H1 (cell line): ENCODE data around the gene ZIC5. TPM values are rescaled to one million over a fixed set of nuclear protein-coding genes. Genes with fewer than 3 reads are reported as not detected.

ENCODE experiments used
- CTCF ChIA-PET: fragments of 300-600 bp; sonication (Branson Sonifier 250); formaldehyde crosslinking; loops from one replicate; lab custom pipeline; 2021; ENCODE audit not compliant: partially characterized antibody; lab: Charles Lee
- POLR2A ChIA-PET: fragments of 300-600 bp; sonication (Branson Sonifier 250); formaldehyde crosslinking; loops from one replicate; lab custom pipeline; 2021; ENCODE audit warnings: inconsistent platforms; ENCODE audit not compliant: partially characterized antibody; lab: Charles Lee
- DNase-seq, 2 experiments: peaks; one replicate each; pipeline versions ENCODE4 v3.0.0 to v3.0.0-alpha.2; 2010 to 2022; ENCODE audit warnings: low spot score in 2 of 2, low read depth in 1 of 2, mixed read lengths in 1 of 2
- FAIRE-seq: peaks from 2 replicates; lab custom pipeline; 2011; peaks lifted over from hg19 to GRCh38; lab: Jason Lieb, UNC
- H2AFZ ChIP-seq: 2 replicates; pipeline ENCODE4 v1.8.1; 2012; ENCODE audit warnings: low read length, inconsistent platforms
- H2AK5ac ChIP-seq: 2 replicates; pipeline ENCODE4 v1.6.1; 2013; ENCODE audit warnings: low read depth, low read length
- H2BK120ac ChIP-seq: replicated peaks from 2 replicates; pipeline ENCODE3; 2013; ENCODE audit warnings: low read depth, low read length, inconsistent platforms
- H2BK12ac ChIP-seq: 2 replicates; pipeline ENCODE4 v1.6.1; 2013; ENCODE audit warnings: low read depth, low read length
- H2BK15ac ChIP-seq: 2 replicates; pipeline ENCODE4 v1.6.1; 2013; ENCODE audit warnings: low read length
- H2BK20ac ChIP-seq: 2 replicates; pipeline ENCODE4 v1.6.1; 2013; ENCODE audit warnings: low read length
- H2BK5ac ChIP-seq: 2 replicates; pipeline ENCODE4 v1.6.1; 2013; ENCODE audit warnings: low read depth, low read length
- H3K14ac ChIP-seq: 2 replicates; pipeline ENCODE4 v1.6.1; 2013; ENCODE audit warnings: inconsistent platforms; ENCODE audit not compliant: insufficient read length
- H3K18ac ChIP-seq: 2 replicates; pipeline ENCODE4 v1.6.1; 2013; ENCODE audit warnings: low read length; ENCODE audit errors: extremely low read depth
- H3K23ac ChIP-seq: 2 replicates; pipeline ENCODE4 v1.6.1; 2013; ENCODE audit warnings: inconsistent platforms; ENCODE audit not compliant: insufficient read length
- H3K23me2 ChIP-seq: 2 replicates; pipeline ENCODE4 v1.6.1; 2013; ENCODE audit warnings: low read depth, low read length
- H3K27ac ChIP-seq: 2 replicates; pipeline ENCODE4 v1.6.1; 2011; ENCODE audit warnings: low read depth, low read length, inconsistent platforms
- H3K27me3 ChIP-seq, 4 experiments: replicated peaks in 1 of 4; 1 replicate in 1 of 4; 2 replicates in 3 of 4; pipeline versions ENCODE4 v1.6.1 to v1.8.1; 2011 to 2013; ENCODE audit warnings: low read length in 3 of 4, mild to moderate bottlenecking in 3 of 4, inconsistent platforms in 2 of 4, mixed read lengths in 2 of 4, moderate library complexity in 1 of 4; ENCODE audit not compliant: control insufficient read depth in 3 of 4, insufficient read depth in 3 of 4; ENCODE audit errors: extremely low read depth in 1 of 4
- H3K36me3 ChIP-seq, 4 experiments: 2 replicates each; pipeline versions ENCODE4 v1.6.1 to v1.8.1; 2011 to 2013; ENCODE audit warnings: mild to moderate bottlenecking in 4 of 4, low read length in 3 of 4, moderate library complexity in 2 of 4, control low read depth in 1 of 4, inconsistent platforms in 1 of 4; ENCODE audit not compliant: insufficient read depth in 4 of 4, control insufficient read depth in 2 of 4
- H3K4ac ChIP-seq: replicated peaks from 2 replicates; pipeline ENCODE3; 2013; ENCODE audit warnings: low read length, low read depth, mixed read lengths, inconsistent platforms; ENCODE audit not compliant: insufficient read length
- H3K4me1 ChIP-seq, 4 experiments: replicated peaks in 1 of 4; 1 replicate in 1 of 4; 2 replicates in 3 of 4; pipeline versions ENCODE4 v1.6.1 to v1.8.1; 2011 to 2013; ENCODE audit warnings: low read length in 3 of 4, inconsistent platforms in 2 of 4, mixed read lengths in 1 of 4; ENCODE audit not compliant: insufficient read depth in 4 of 4, control insufficient read depth in 3 of 4
- H3K4me2 ChIP-seq, 2 experiments: 2 replicates each; pipeline versions ENCODE4 v1.6.1 to v1.8.1; 2011 to 2013; ENCODE audit warnings: low read depth in 2 of 2, low read length in 2 of 2, control low read depth in 1 of 2, inconsistent platforms in 1 of 2, mild to moderate bottlenecking in 1 of 2; ENCODE audit not compliant: insufficient read depth in 1 of 2
- H3K4me3 ChIP-seq, 4 experiments: fragments of 200-600, 300-600 bp in 1 of 4; sonication (generic), shearing (Covaris generic), sonication (Bioruptor Twin) in 1 of 4; 2 replicates each; pipeline versions ENCODE4 v1.5.1 to v1.8.1; 2011 to 2016; ENCODE audit warnings: low read length in 4 of 4, low read depth in 3 of 4, control low read depth in 2 of 4, inconsistent platforms in 2 of 4, mild to moderate bottlenecking in 2 of 4, mixed read lengths in 1 of 4, moderate library complexity in 1 of 4; ENCODE audit not compliant: insufficient read depth in 2 of 4; ENCODE audit errors: extremely low read depth in 1 of 4
- H3K56ac ChIP-seq: replicated peaks from 2 replicates; pipeline ENCODE3; 2013; ENCODE audit warnings: low read depth, mild to moderate bottlenecking, mixed read lengths, low read length, inconsistent platforms; ENCODE audit not compliant: insufficient read length
- H3K79me1 ChIP-seq: 2 replicates; pipeline ENCODE4 v1.6.1; 2013; ENCODE audit warnings: low read depth, low read length, control low read depth
- H3K79me2 ChIP-seq, 2 experiments: 2 replicates each; pipeline versions ENCODE4 v1.6.1 to v1.8.1; 2012 to 2013; ENCODE audit warnings: low read length in 2 of 2, mild to moderate bottlenecking in 2 of 2, inconsistent platforms in 1 of 2; ENCODE audit not compliant: insufficient read depth in 2 of 2, control insufficient read depth in 1 of 2
- H3K9ac ChIP-seq, 4 experiments: replicated peaks in 1 of 4; 1 replicate in 1 of 4; 2 replicates in 3 of 4; pipeline versions ENCODE4 v1.6.1 to v1.8.1; 2011 to 2013; ENCODE audit warnings: low read depth in 3 of 4, low read length in 3 of 4, control low read depth in 2 of 4, mild to moderate bottlenecking in 2 of 4, moderate library complexity in 2 of 4, inconsistent platforms in 1 of 4; ENCODE audit errors: extremely low read depth in 1 of 4
- H3K9me3 ChIP-seq, 2 experiments: 2 replicates each; pipeline versions ENCODE4 v1.6.1 to v1.8.1; 2012 to 2013; ENCODE audit warnings: mild to moderate bottlenecking in 2 of 2, moderate library complexity in 2 of 2, control low read depth in 1 of 2, inconsistent platforms in 1 of 2, low read depth in 1 of 2, low read length in 1 of 2, mixed read lengths in 1 of 2; ENCODE audit not compliant: insufficient read depth in 2 of 2
- H4K20me1 ChIP-seq, 2 experiments: replicated peaks in 1 of 2; 2 replicates each; pipeline versions ENCODE3 to v1.8.1; 2011 to 2013; ENCODE audit warnings: inconsistent platforms in 2 of 2, low read length in 2 of 2, mild to moderate bottlenecking in 1 of 2; ENCODE audit not compliant: insufficient read depth in 2 of 2, control insufficient read depth in 1 of 2
- H4K5ac ChIP-seq: 2 replicates; pipeline ENCODE4 v1.6.1; 2013; ENCODE audit warnings: low read length, low read depth, mixed read lengths, inconsistent platforms; ENCODE audit not compliant: insufficient read length
- H4K8ac ChIP-seq: 2 replicates; pipeline ENCODE4 v1.8.0; 2013; ENCODE audit warnings: mild to moderate bottlenecking, moderate library complexity, low read length, inconsistent platforms; ENCODE audit not compliant: insufficient read depth; ENCODE audit errors: extremely low read depth
- H4K91ac ChIP-seq: replicated peaks from 2 replicates; pipeline ENCODE3; 2013; ENCODE audit warnings: low read length, mixed read lengths, inconsistent platforms; ENCODE audit not compliant: insufficient read length
- CEBPB ChIP-seq: IDR thresholded peaks from 2 replicates; pipeline ENCODE4 v1.6.1; 2012; ENCODE audit warnings: low read depth, low read length
- EZH2 ChIP-seq: fragments of 200-600 bp; sonication (generic); IDR thresholded peaks from 2 replicates; pipeline ENCODE4 v1.7.1; 2012; ENCODE audit warnings: low read depth, mild to moderate bottlenecking, moderate library complexity, low read length, inconsistent platforms; ENCODE audit not compliant: severe bottlenecking
- NANOG ChIP-seq: IDR thresholded peaks from 2 replicates; pipeline ENCODE4 v1.6.1; 2011; ENCODE audit warnings: low read length, low read depth, mild to moderate bottlenecking, inconsistent platforms; ENCODE audit not compliant: insufficient read depth, poor library complexity, severe bottlenecking
- PHF8 ChIP-seq: fragments of 200-600 bp; sonication (generic); conservative IDR thresholded peaks from 2 replicates; pipeline ENCODE4 v1.7.1; 2012; ENCODE audit warnings: low read depth, mild to moderate bottlenecking, inconsistent platforms, low read length, moderate library complexity
- POU5F1 ChIP-seq: IDR thresholded peaks from 2 replicates; pipeline ENCODE4 v1.6.1; 2011; ENCODE audit warnings: low read depth, mild to moderate bottlenecking, low read length, moderate library complexity
- RBBP5 ChIP-seq: IDR thresholded peaks from 2 replicates; pipeline ENCODE4 v1.7.1; 2012; ENCODE audit warnings: low read depth, mild to moderate bottlenecking, inconsistent platforms, low read length, moderate library complexity, borderline replicate concordance
- RFX5 ChIP-seq: IDR thresholded peaks from 2 replicates; pipeline ENCODE4 v1.6.1; 2011; ENCODE audit warnings: low read depth, low read length, improper control_type of control experiment, borderline replicate concordance
- SIN3A ChIP-seq, 2 experiments: IDR thresholded peaks in 1 of 2; conservative IDR thresholded peaks in 1 of 2; 2 replicates each; pipeline ENCODE4 v1.6.1; 2011 to 2012; ENCODE audit warnings: low read length in 2 of 2, improper control_type of control experiment in 1 of 2, low read depth in 1 of 2, mild to moderate bottlenecking in 1 of 2
- SIRT6 ChIP-seq: IDR thresholded peaks from one replicate; pipeline ENCODE4 v1.7.1; 2012; ENCODE audit warnings: low read length, inconsistent platforms
- SIX5 ChIP-seq: IDR thresholded peaks from 2 replicates; pipeline ENCODE4 v1.6.1; 2011; ENCODE audit warnings: mild to moderate bottlenecking, low read depth, low read length
- WGBS, 2 experiments: shearing (Covaris generic) in 1 of 2; methylation state at CpG; one replicate each; pipeline versions ENCODE4 v1.1.6 to v1.1.7; 2013 to 2015; ENCODE audit warnings: low lambda C conversion rate in 2 of 2, mixed read lengths in 2 of 2, inconsistent platforms in 1 of 2, low coverage in 1 of 2, missing lambda C conversion rate in 1 of 2; ENCODE audit not compliant: insufficient replicate concordance in 2 of 2, insufficient coverage in 1 of 2, insufficient read length in 1 of 2; ENCODE audit errors: extremely low coverage in 1 of 2, missing lambda C conversion rate in 1 of 2; 5-methylcytosine and 5-hydroxymethylcytosine counted together
- polyA plus RNA-seq, 7 experiments: library from polyadenylated mRNA; depleted of rRNA in 3 of 7; stranded (reverse) in 5 of 7; unstranded in 2 of 7; fragments of >200 nt in 5 of 7; fragments of 200-250 nt in 2 of 7; gene quantifications; 1 replicate in 5 of 7; 2 replicates in 1 of 7; 4 replicates in 1 of 7; pipeline versions ENCODE4 v1.2.1 to v1.2.3, GENCODE V29; 2011 to 2013; ENCODE audit warnings: missing spikeins in 2 of 7, mixed read lengths in 2 of 7
- total RNA-seq: library from RNA; stranded (reverse); fragmentation: NEBNext Ultra II Directional; extraction: Animal tissue kit (Norgen Biotek cat#: 25700); gene quantifications from 2 replicates; pipeline ENCODE4 v1.2.1, GENCODE V29; 2021

Gene ZIC5
- total and polyA plus RNA-seq, 2 of the 8 experiments (the other 6 are each of a cell fraction or from before 2014, with no cell fraction given) = 14.2 to 52.7 TPM

GRCh38 chr13:99941086-99941485, 30.5 kb downstream of the ZIC5 start:
- 98% methylated on average over 7 of the region's 7 CpGs; no CpG with 5 or more reads in 1 of the 2 experiments for WGBS, 2 experiments
- POLR2A ChIA-PET = interaction anchor here (1.2 to 1.9 kb wide), 3 partner anchors 10 to 29 kb away, joined by 3 to 4 read pairs (median 3); no protein-coding TSS in a partner anchor
- H3K9ac ChIP-seq = no peak overlapping the region
- H2BK5ac ChIP-seq = no peak overlapping the region
- no peaks in the 10 kb centered on the region for H3K23me2 ChIP-seq
- H4K5ac ChIP-seq = no peak overlapping the region
- no peak overlapping the region for H4K8ac ChIP-seq
- H3K36me3 ChIP-seq = no peaks in the 10 kb centered on the region
- H2AFZ ChIP-seq = no peak overlapping the region
- H3K79me2 ChIP-seq = no peaks in the 10 kb centered on the region
- no peaks in the 10 kb centered on the region for H3K79me1 ChIP-seq
- no peak overlapping the region for H2AK5ac ChIP-seq
- no peaks in the 10 kb centered on the region for H3K9me3 ChIP-seq
- no peak for TF ChIP-seq RBBP5
- TF ChIP-seq CEBPB = no peak
- no peak for TF ChIP-seq SIX5
- no peak for TF ChIP-seq SIN3A (conservative IDR thresholded peaks at IDR 0.05 in 1 of 2, IDR thresholded peaks at IDR 0.05 in 1 of 2; ENCODE audit: low read depth in 1 of 2, low read length in 2 of 2)
- TF ChIP-seq PHF8 = no peak
- no peak for TF ChIP-seq POU5F1
- TF ChIP-seq NANOG = no peak
- no peak for TF ChIP-seq EZH2
- TF ChIP-seq RFX5 = no peak
- no peak for TF ChIP-seq SIRT6
- TF ChIP-seq, all 59 proteins: peak for 0
- no peak overlapping the region for H4K91ac ChIP-seq
- no peak overlapping the region for H3K4me3 ChIP-seq
- no peak overlapping the region for H3K18ac ChIP-seq
- no peak for FAIRE-seq
- no peak overlapping the region for H2BK20ac ChIP-seq
- DNase-seq = no peak
- H3K4ac ChIP-seq = no peak overlapping the region
- H2BK12ac ChIP-seq = 0 out of 2 replicates have a peak overlapping the region, but pooled peaks have one; percentile 39
- no peak overlapping the region for H3K27ac ChIP-seq
- H3K23ac ChIP-seq = no peak overlapping the region
- no peak overlapping the region for H2BK15ac ChIP-seq
- H3K4me2 ChIP-seq = no peak overlapping the region
- H3K4me1 ChIP-seq = peaks cover 0 to 4% (median 0%) of the 10 kb centered on the region in 4 experiments; a peak in 2 of 7 replicates
- CTCF ChIA-PET = interaction anchor here (0.6 to 2.3 kb wide), 5 partner anchors 14 to 557 kb away, joined by 4 to 10 read pairs (median 5); no protein-coding TSS in a partner anchor
- H4K20me1 ChIP-seq = no peaks in the 10 kb centered on the region
- no peaks in the 10 kb centered on the region for H3K27me3 ChIP-seq
- H2BK120ac ChIP-seq = no peak overlapping the region
- no peak overlapping the region for H3K14ac ChIP-seq
- H3K56ac ChIP-seq = no peak overlapping the region
